B cell (primary cell): Measurements from ENCODE around the gene TTC19. TPM values are rescaled to one million over a fixed set of nuclear protein-coding genes. Genes with fewer than 3 reads are reported as not detected.

ENCODE experiments used
- ATAC-seq: fragments of 200-7000 bp; cut with Tn5 transposase; one replicate; pipeline ENCODE4 v1.10.0; 2021; ENCODE audit warnings: low read depth, mild to moderate bottlenecking, moderate number of reproducible peaks, moderate library complexity
- CTCF ChIA-PET: fragments of 350-600 bp; sonication (Branson Sonifier 250); formaldehyde crosslinking; loops from one replicate; lab custom pipeline; 2021; ENCODE audit warnings: antibody characterized with exemption, inconsistent platforms; lab: Charles Lee
- POLR2A ChIA-PET: fragments of 350-600 bp; sonication (Branson Sonifier 250); formaldehyde crosslinking; loops from one replicate; lab custom pipeline; 2021; ENCODE audit warnings: antibody characterized with exemption; lab: Charles Lee
- DNase-seq: peaks from one replicate; pipeline ENCODE4 v3.0.0; 2013
- H2AFZ ChIP-seq: 2 replicates; pipeline ENCODE4 v1.6.1; 2012; ENCODE audit warnings: mild to moderate bottlenecking, low read depth, low read length; ENCODE audit not compliant: insufficient read depth, poor library complexity, severe bottlenecking
- H3K27ac ChIP-seq, 2 donors: 1 replicate in 1 of 2; 2 replicates in 1 of 2; pipeline ENCODE4 v1.5.1; 2012 to 2013; ENCODE audit warnings: low read length in 2 of 2, mild to moderate bottlenecking in 2 of 2, moderate library complexity in 1 of 2
- H3K27me3 ChIP-seq, 4 experiments: fragments of 200-600 bp in 1 of 4; sonication (generic) in 1 of 4; replicated peaks in 1 of 4; 1 replicate in 2 of 4; 2 replicates in 2 of 4; pipeline versions ENCODE4 v1.6.1 to v1.7.0; 2013 to 2016; ENCODE audit warnings: low read length in 3 of 4, mild to moderate bottlenecking in 2 of 4, mixed read lengths in 1 of 4, moderate library complexity in 1 of 4; ENCODE audit not compliant: insufficient read depth in 4 of 4, control insufficient read depth in 3 of 4; ENCODE audit errors: control extremely low read depth in 1 of 4
- H3K36me3 ChIP-seq, 2 experiments: replicated peaks in 1 of 2; 1 replicate in 1 of 2; 2 replicates in 1 of 2; pipeline versions ENCODE4 v1.6.1 to v1.7.1; 2013; ENCODE audit warnings: low read length in 1 of 2; ENCODE audit not compliant: insufficient read depth in 2 of 2, control insufficient read depth in 1 of 2; ENCODE audit errors: control extremely low read depth in 1 of 2, extremely low read depth in 1 of 2
- H3K4me1 ChIP-seq, 2 donors: fragments of 200-600 bp in 1 of 2; sonication (generic) in 1 of 2; 1 replicate in 1 of 2; 2 replicates in 1 of 2; pipeline versions ENCODE4 v1.5.1 to v1.6.1; 2013 to 2017; ENCODE audit warnings: low read length in 2 of 2; ENCODE audit not compliant: control insufficient read depth in 2 of 2, insufficient read depth in 2 of 2
- H3K4me2 ChIP-seq: replicated peaks from 2 replicates; pipeline ENCODE3; 2012; ENCODE audit warnings: mild to moderate bottlenecking, low read depth, low read length; ENCODE audit not compliant: poor library complexity, severe bottlenecking
- H3K4me3 ChIP-seq, 5 experiments: fragments of 200-600 bp in 1 of 5; sonication (generic) in 1 of 5; 1 replicate in 3 of 5; 2 replicates in 2 of 5; pipeline versions ENCODE4 v1.5.1 to v1.7.0; 2011 to 2016; ENCODE audit warnings: low read length in 4 of 5, mild to moderate bottlenecking in 4 of 5, low read depth in 2 of 5, control low read depth in 1 of 5, moderate library complexity in 1 of 5; ENCODE audit not compliant: insufficient read depth in 1 of 5; ENCODE audit errors: control extremely low read depth in 1 of 5, extremely low read depth in 1 of 5
- H3K79me2 ChIP-seq: fragments of 200-600 bp; sonication (generic); one replicate; pipeline ENCODE4 v1.6.0; 2016; ENCODE audit warnings: low read length; ENCODE audit not compliant: control insufficient read depth, insufficient read depth
- H3K9ac ChIP-seq: fragments of 200-600 bp; sonication (generic); 2 replicates; pipeline ENCODE4 v1.6.1; 2017; ENCODE audit warnings: mild to moderate bottlenecking, low read length, moderate library complexity
- H3K9me3 ChIP-seq, 3 donors: one replicate each; pipeline versions ENCODE4 v1.6.1 to v1.7.1; 2013; ENCODE audit warnings: low read length in 2 of 3; ENCODE audit not compliant: control insufficient read depth in 2 of 3, insufficient read depth in 1 of 3; ENCODE audit errors: control extremely low read depth in 1 of 3
- H4K20me1 ChIP-seq: 2 replicates; pipeline ENCODE4 v1.6.0; 2012; ENCODE audit warnings: mild to moderate bottlenecking, low read length; ENCODE audit not compliant: insufficient read depth, control insufficient read depth, poor library complexity, severe bottlenecking
- H3K27ac Mint-ChIP-seq: one replicate; pipeline ENCODE4 v1.8.0; 2021; ENCODE audit warnings: mixed read lengths
- H3K27me3 Mint-ChIP-seq: one replicate; pipeline ENCODE4 v1.8.0; 2021; ENCODE audit warnings: mixed read lengths
- H3K4me1 Mint-ChIP-seq: one replicate; pipeline ENCODE4 v1.8.0; 2021; ENCODE audit warnings: mixed read lengths
- H3K4me3 Mint-ChIP-seq: one replicate; pipeline ENCODE4 v1.8.0; 2021; ENCODE audit warnings: mixed read lengths
- H3K9me3 Mint-ChIP-seq: one replicate; pipeline ENCODE4 v1.8.0; 2022; ENCODE audit warnings: mixed read lengths; ENCODE audit not compliant: insufficient read depth
- EZH2 ChIP-seq: IDR thresholded peaks from 2 replicates; pipeline ENCODE4 v1.6.1; 2012; ENCODE audit warnings: borderline replicate concordance, low read depth, mild to moderate bottlenecking, moderate library complexity, low read length; ENCODE audit not compliant: insufficient read depth, poor library complexity, severe bottlenecking
- WGBS: methylation state at CpG from one replicate; pipeline ENCODE4 v1.1.5; 2013; ENCODE audit warnings: missing lambda C conversion rate; ENCODE audit not compliant: insufficient coverage; 5-methylcytosine and 5-hydroxymethylcytosine counted together
- intact Hi-C: fragments of 100-400 bp; cut with micrococcal nuclease; formaldehyde crosslinking; loops from one replicate; pipeline ENCODE4 v1.10.0; 2022
- polyA plus RNA-seq: library from polyadenylated mRNA; depleted of rRNA; stranded (reverse); fragments of >200 nt; gene quantifications from 2 replicates; pipeline ENCODE4 v1.2.3, GENCODE V29; 2012
- total RNA-seq, 2 donors: library from RNA; stranded (reverse); fragments of 120-200 nt in 1 of 2; gene quantifications; 1 replicate in 1 of 2; 2 replicates in 1 of 2; pipeline versions ENCODE4 v1.2.3 to v1.2.4, GENCODE V29; 2013 to 2022
- TF ChIP-seq, protein P1 (sequence below): fragments of 200-600 bp; IDR thresholded peaks from one replicate; pipeline ENCODE4 v1.8.0; 2022; ENCODE audit warnings: antibody characterized with exemption, mild to moderate bottlenecking

Gene TTC19
- total and polyA plus RNA-seq, 2 donors (not counting 1 experiment from before 2014, with no cell fraction given): 8.2 to 38.5 TPM

- ChIA-PET POLR2A (no interaction called here), CTCF (interaction anchor here (0.8 kb wide), 1 partner anchor 29 kb away, joined by 3 read pairs; the partner anchor contains the start of gene ZSWIM7)
- H3K36me3 ChIP-seq: peaks cover 19 to 87% of the 10 kb centered on the region in 2 experiments
- Mint-ChIP-seq H3K27ac (peak overlapping the region; percentile 57), H3K4me1 (peaks cover 12% of the 10 kb centered on the region), H3K4me3 (no peak overlapping the region), H3K9me3 (no peaks in the 10 kb centered on the region), H3K27me3 (no peaks in the 10 kb centered on the region)
- H3K4me1 ChIP-seq: no peaks in the 10 kb centered on the region
- no peak overlapping the region for H3K4me3 ChIP-seq
- intact Hi-C loops: no loop called here
- H2AFZ ChIP-seq: no peak overlapping the region
- no peak overlapping the region for H3K4me2 ChIP-seq
- no peaks in the 10 kb centered on the region for H3K9me3 ChIP-seq
- no peak for DNase-seq
- no peaks in the 10 kb centered on the region for H3K79me2 ChIP-seq
- H3K27ac ChIP-seq: peak overlapping the region in 1 of 2 donors; percentile 36
- no peak overlapping the region for H3K9ac ChIP-seq
- H4K20me1 ChIP-seq: no peaks in the 10 kb centered on the region
- WGBS: 100% methylated on average over 1 of the region's 5 CpGs
- no peaks in the 10 kb centered on the region for H3K27me3 ChIP-seq
- ATAC-seq: peak; percentile 70
- TF ChIP-seq, protein P1, sequence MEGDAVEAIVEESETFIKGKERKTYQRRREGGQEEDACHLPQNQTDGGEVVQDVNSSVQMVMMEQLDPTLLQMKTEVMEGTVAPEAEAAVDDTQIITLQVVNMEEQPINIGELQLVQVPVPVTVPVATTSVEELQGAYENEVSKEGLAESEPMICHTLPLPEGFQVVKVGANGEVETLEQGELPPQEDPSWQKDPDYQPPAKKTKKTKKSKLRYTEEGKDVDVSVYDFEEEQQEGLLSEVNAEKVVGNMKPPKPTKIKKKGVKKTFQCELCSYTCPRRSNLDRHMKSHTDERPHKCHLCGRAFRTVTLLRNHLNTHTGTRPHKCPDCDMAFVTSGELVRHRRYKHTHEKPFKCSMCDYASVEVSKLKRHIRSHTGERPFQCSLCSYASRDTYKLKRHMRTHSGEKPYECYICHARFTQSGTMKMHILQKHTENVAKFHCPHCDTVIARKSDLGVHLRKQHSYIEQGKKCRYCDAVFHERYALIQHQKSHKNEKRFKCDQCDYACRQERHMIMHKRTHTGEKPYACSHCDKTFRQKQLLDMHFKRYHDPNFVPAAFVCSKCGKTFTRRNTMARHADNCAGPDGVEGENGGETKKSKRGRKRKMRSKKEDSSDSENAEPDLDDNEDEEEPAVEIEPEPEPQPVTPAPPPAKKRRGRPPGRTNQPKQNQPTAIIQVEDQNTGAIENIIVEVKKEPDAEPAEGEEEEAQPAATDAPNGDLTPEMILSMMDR: no peak
- no peak for TF ChIP-seq EZH2
These were observed 28.3 kb downstream of the TTC19 start for GRCh38 chr17:16027708-16028584.

DNA sequence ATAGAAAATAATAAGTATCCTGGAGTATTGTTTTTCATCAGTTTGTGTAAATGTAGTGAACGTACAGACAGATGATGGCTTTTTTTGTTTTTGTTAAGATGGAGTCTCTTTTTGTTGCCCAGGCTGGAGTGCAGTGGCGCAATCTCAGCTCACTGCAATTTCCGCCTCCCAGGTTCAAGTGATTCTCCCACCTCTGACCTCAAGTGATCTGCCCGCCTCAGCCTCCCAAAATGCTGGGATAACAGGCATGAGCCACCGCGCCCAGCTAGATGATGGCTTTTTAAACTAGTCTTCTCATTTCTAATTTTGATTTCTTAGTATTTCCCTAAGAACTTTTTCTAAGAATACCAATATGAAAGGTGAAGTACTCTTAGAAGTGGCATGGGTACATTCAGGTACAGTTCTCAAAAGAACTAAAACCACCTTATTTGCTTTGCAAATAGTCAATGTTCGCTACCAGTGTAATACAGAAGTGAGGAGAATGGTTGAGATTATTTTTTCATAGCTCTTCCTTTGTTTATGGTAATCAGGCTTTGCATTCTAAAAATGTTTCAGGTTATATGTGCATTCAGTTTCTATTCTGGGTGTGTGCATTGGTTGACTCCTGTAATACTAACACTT, 34.2 kb downstream of the TTC19 start:
- no peaks in the 10 kb centered on the region for H3K27me3 ChIP-seq
- no peak overlapping the region for H2AFZ ChIP-seq
- Mint-ChIP-seq H3K4me3 (no peak overlapping the region), H3K27ac (no peak overlapping the region), H3K4me1 (no peaks in the 10 kb centered on the region), H3K27me3 (no peaks in the 10 kb centered on the region), H3K9me3 (no peaks in the 10 kb centered on the region)
- ChIA-PET POLR2A (no interaction called here), CTCF (no interaction called here)
- no peak overlapping the region for H3K4me2 ChIP-seq
- H3K9me3 ChIP-seq: no peaks in the 10 kb centered on the region
- DNase-seq: no peak
- H3K27ac ChIP-seq: no peak overlapping the region
- H3K79me2 ChIP-seq: no peaks in the 10 kb centered on the region
- ATAC-seq: no peak
- H3K4me1 ChIP-seq: no peaks in the 10 kb centered on the region
- peaks cover 2 to 86% of the 10 kb centered on the region in 2 experiments for H3K36me3 ChIP-seq
- no peaks in the 10 kb centered on the region for H4K20me1 ChIP-seq
- H3K4me3 ChIP-seq: no peak overlapping the region
- no peak for TF ChIP-seq EZH2
- TF ChIP-seq, protein P1: no peak
- 100% methylated on average over 1 of the region's 7 CpGs for WGBS
- H3K9ac ChIP-seq: no peak overlapping the region
- intact Hi-C loops: no loop called here
